CD4-positive, alpha-beta memory T cell (primary cell): ENCODE measurements around the gene AQP12A. TPM values are rescaled to one million over a fixed set of nuclear protein-coding genes. Genes with fewer than 3 reads are reported as not detected.
A peak's percentile ranks its signal among the peaks of the same experiment; 100 is the strongest.

Experiments used
- CTCF ChIA-PET: fragments of 350-600 bp; sonication (Branson Sonifier 250); formaldehyde crosslinking; loops from one replicate; lab custom pipeline; 2021; ENCODE audit warnings: inconsistent platforms; ENCODE audit not compliant: partially characterized antibody; lab: Charles Lee
- POLR2A ChIA-PET: fragments of 350-600 bp; sonication (Branson Sonifier 250); formaldehyde crosslinking; loops from one replicate; lab custom pipeline; 2021; ENCODE audit not compliant: partially characterized antibody; lab: Charles Lee
- DNase-seq, 5 donors: peaks; one replicate each; pipeline versions ENCODE4 v3.0.0 to v3.0.0-alpha.2; 2020 to 2022; ENCODE audit warnings: mixed read lengths in 1 of 5
- H3K27ac ChIP-seq: one replicate; pipeline ENCODE4 v1.7.0; 2013; ENCODE audit warnings: low read depth, low read length
- H3K27me3 ChIP-seq: 2 replicates; pipeline ENCODE4 v1.7.0; 2013; ENCODE audit warnings: mild to moderate bottlenecking, low read length, moderate library complexity; ENCODE audit not compliant: insufficient read depth
- H3K36me3 ChIP-seq: 2 replicates; pipeline ENCODE4 v1.7.0; 2013; ENCODE audit warnings: mild to moderate bottlenecking, low read length, moderate library complexity; ENCODE audit not compliant: insufficient read depth
- H3K4me1 ChIP-seq: 2 replicates; pipeline ENCODE4 v1.7.0; 2013; ENCODE audit warnings: mild to moderate bottlenecking, low read length, moderate library complexity; ENCODE audit not compliant: insufficient read depth
- H3K4me3 ChIP-seq, 2 donors: one replicate each; pipeline ENCODE4 v1.7.0; 2013; ENCODE audit warnings: low read length in 2 of 2, mild to moderate bottlenecking in 1 of 2
- H3K9me3 ChIP-seq, 2 donors: one replicate each; pipeline ENCODE4 v1.7.0; 2013; ENCODE audit warnings: low read length in 2 of 2, control low read depth in 1 of 2; ENCODE audit not compliant: control insufficient read depth in 1 of 2
- H3K27ac Mint-ChIP-seq, 7 donors: one replicate each; pipeline ENCODE4 v1.8.0; 2020 to 2021; ENCODE audit warnings: mixed read lengths in 7 of 7, mild to moderate bottlenecking in 6 of 7, inconsistent platforms in 3 of 7, moderate library complexity in 3 of 7
- H3K27me3 Mint-ChIP-seq, 2 donors: one replicate each; pipeline ENCODE4 v1.8.0; 2020 to 2021; ENCODE audit warnings: mixed read lengths in 2 of 2
- H3K36me3 Mint-ChIP-seq, 2 donors: one replicate each; pipeline ENCODE4 v1.8.0; 2020 to 2021; ENCODE audit warnings: mixed read lengths in 2 of 2, inconsistent platforms in 1 of 2, mild to moderate bottlenecking in 1 of 2
- H3K4me1 Mint-ChIP-seq, 4 donors: one replicate each; pipeline ENCODE4 v1.8.0; 2020 to 2021; ENCODE audit warnings: mixed read lengths in 4 of 4, mild to moderate bottlenecking in 1 of 4
- H3K4me3 Mint-ChIP-seq, 8 donors: one replicate each; pipeline ENCODE4 v1.8.0; 2020 to 2021; ENCODE audit warnings: mixed read lengths in 8 of 8, mild to moderate bottlenecking in 7 of 8, moderate library complexity in 6 of 8, inconsistent platforms in 3 of 8
- H3K9me3 Mint-ChIP-seq, 8 donors: one replicate each; pipeline ENCODE4 v1.8.0; 2020 to 2021; ENCODE audit warnings: mixed read lengths in 8 of 8, mild to moderate bottlenecking in 5 of 8, inconsistent platforms in 3 of 8, moderate library complexity in 1 of 8
- intact Hi-C: fragments of 100-400 bp; cut with micrococcal nuclease; formaldehyde crosslinking; loops from one replicate; pipeline ENCODE4 v1.15.1; 2023
- polyA plus RNA-seq, 2 donors: library from polyadenylated mRNA; unstranded; fragments of 300-500 nt; fragmentation: Illumina TruSeq; gene quantifications; one replicate each; pipeline ENCODE4 v1.2.3, GENCODE V29; 2021
- total RNA-seq, 2 experiments: library from RNA; stranded (reverse); gene quantifications; one replicate each; pipeline ENCODE4 v1.2.3, GENCODE V29; 2021

AQP12A gene
- total and polyA plus RNA-seq, 4 experiments from 2014 or later, result not detected

GRCh38 chr2:240732184-240732583 is 40.5 kb downstream of the AQP12A start:
- Mint-ChIP-seq H3K36me3 (no peaks in the 10 kb centered on the region), H3K9me3 (no peaks in the 10 kb centered on the region), H3K4me3 (no peak overlapping the region), H3K27ac (no peak overlapping the region), H3K4me1 (no peaks in the 10 kb centered on the region), H3K27me3 (no peaks in the 10 kb centered on the region)
- ChIA-PET CTCF (no interaction called here), POLR2A (interaction anchor here (0.6 to 1.3 kb wide), 2 partner anchors 167 to 168 kb away, joined by 3 read pairs; no protein-coding TSS in a partner anchor)
- Histone ChIP-seq H3K27me3 (no peaks in the 10 kb centered on the region), H3K36me3 (no peaks in the 10 kb centered on the region), H3K27ac (no peak overlapping the region), H3K9me3 (no peaks in the 10 kb centered on the region), H3K4me3 (no peak overlapping the region), H3K4me1 (no peaks in the 10 kb centered on the region)
- no peak for DNase-seq
- intact Hi-C loops, result no loop called here

GRCh38 chr2:240732911-240733622 is 41.4 kb downstream of the AQP12A start:
- no peaks in the 10 kb centered on the region for H3K4me1 ChIP-seq
- H3K27me3 Mint-ChIP-seq, result no peaks in the 10 kb centered on the region
- H3K4me3 Mint-ChIP-seq, result no peak overlapping the region
- intact Hi-C loops, result no loop called here
- no peaks in the 10 kb centered on the region for H3K9me3 ChIP-seq
- H3K27me3 ChIP-seq, result no peaks in the 10 kb centered on the region
- no peaks in the 10 kb centered on the region for H3K36me3 ChIP-seq
- H3K4me3 ChIP-seq, result no peak overlapping the region
- no peak overlapping the region for H3K27ac ChIP-seq
- CTCF ChIA-PET, result no interaction called here
- no peaks in the 10 kb centered on the region for H3K9me3 Mint-ChIP-seq
- H3K4me1 Mint-ChIP-seq, result no peaks in the 10 kb centered on the region
- no peak overlapping the region for H3K27ac Mint-ChIP-seq
- no peak for DNase-seq
- H3K36me3 Mint-ChIP-seq, result no peaks in the 10 kb centered on the region
- POLR2A ChIA-PET, result interaction anchor here (1.3 kb wide), 1 partner anchor 167 kb away, joined by 3 read pairs; no protein-coding TSS in a partner anchor

- H3K4me3 Mint-ChIP-seq, result no peak overlapping the region
- no peaks in the 10 kb centered on the region for H3K27me3 ChIP-seq
- peak in 2 of 5 donors; percentile 16 for DNase-seq
- H3K4me1 ChIP-seq, result no peaks in the 10 kb centered on the region
- no peak overlapping the region for H3K27ac ChIP-seq
- no peaks in the 10 kb centered on the region for H3K27me3 Mint-ChIP-seq
- no peak overlapping the region for H3K27ac Mint-ChIP-seq
- CTCF ChIA-PET, result no interaction called here
- H3K4me1 Mint-ChIP-seq, result peaks cover 0 to 1% (median 0%) of the 10 kb centered on the region in 4 donors
- no peaks in the 10 kb centered on the region for H3K36me3 ChIP-seq
- H3K9me3 Mint-ChIP-seq, result no peaks in the 10 kb centered on the region
- no peaks in the 10 kb centered on the region for H3K36me3 Mint-ChIP-seq
- POLR2A ChIA-PET, result no interaction called here
- no peaks in the 10 kb centered on the region for H3K9me3 ChIP-seq
- intact Hi-C loops, result no loop called here
- H3K4me3 ChIP-seq, result no peak overlapping the region
Measured at GRCh38 chr2:240733803-240734495, 42.3 kb downstream of the AQP12A start.

GRCh38 chr2:240734756-240735155 is 43.1 kb downstream of the AQP12A start:
- H3K27me3 Mint-ChIP-seq, result no peaks in the 10 kb centered on the region
- H3K4me3 Mint-ChIP-seq, result no peak overlapping the region
- Histone ChIP-seq H3K27ac (no peak overlapping the region), H3K4me1 (no peaks in the 10 kb centered on the region), H3K27me3 (no peaks in the 10 kb centered on the region), H3K9me3 (no peaks in the 10 kb centered on the region), H3K36me3 (no peaks in the 10 kb centered on the region), H3K4me3 (no peak overlapping the region)
- no peaks in the 10 kb centered on the region for H3K9me3 Mint-ChIP-seq
- intact Hi-C loops, result no loop called here
- POLR2A ChIA-PET, result no interaction called here
- no peaks in the 10 kb centered on the region for H3K36me3 Mint-ChIP-seq
- no peak for DNase-seq
- H3K4me1 Mint-ChIP-seq, result peaks cover 0 to 9% (median 4%) of the 10 kb centered on the region in 4 donors
- no peak overlapping the region for H3K27ac Mint-ChIP-seq
- CTCF ChIA-PET, result no interaction called here

GRCh38 chr2:240735476-240735875 is 43.8 kb downstream of the AQP12A start:
- H3K4me3 ChIP-seq, result no peak overlapping the region
- POLR2A ChIA-PET, result no interaction called here
- Mint-ChIP-seq H3K36me3 (no peaks in the 10 kb centered on the region), H3K4me3 (no peak overlapping the region), H3K9me3 (no peaks in the 10 kb centered on the region), H3K27ac (no peak overlapping the region), H3K27me3 (no peaks in the 10 kb centered on the region), H3K4me1 (peaks cover 0 to 12% (median 5%) of the 10 kb centered on the region in 4 donors)
- no peaks in the 10 kb centered on the region for H3K9me3 ChIP-seq
- H3K4me1 ChIP-seq, result no peaks in the 10 kb centered on the region
- H3K27me3 ChIP-seq, result no peaks in the 10 kb centered on the region
- intact Hi-C loops, result no loop called here
- H3K27ac ChIP-seq, result no peak overlapping the region
- DNase-seq, result no peak
- CTCF ChIA-PET, result no interaction called here
- H3K36me3 ChIP-seq, result no peaks in the 10 kb centered on the region

GRCh38 chr2:240736281-240737250 is 44.9 kb downstream of the AQP12A start:
- no peaks in the 10 kb centered on the region for H3K27me3 Mint-ChIP-seq
- Histone ChIP-seq H3K4me3 (no peak overlapping the region), H3K9me3 (no peaks in the 10 kb centered on the region), H3K4me1 (no peaks in the 10 kb centered on the region), H3K36me3 (no peaks in the 10 kb centered on the region), H3K27ac (no peak overlapping the region), H3K27me3 (no peaks in the 10 kb centered on the region)
- no peak for DNase-seq
- no peak overlapping the region for H3K4me3 Mint-ChIP-seq
- no peaks in the 10 kb centered on the region for H3K9me3 Mint-ChIP-seq
- intact Hi-C loops, result no loop called here
- no peak overlapping the region for H3K27ac Mint-ChIP-seq
- ChIA-PET CTCF (no interaction called here), POLR2A (no interaction called here)
- H3K36me3 Mint-ChIP-seq, result no peaks in the 10 kb centered on the region
- H3K4me1 Mint-ChIP-seq, result peaks cover 0 to 12% (median 5%) of the 10 kb centered on the region in 4 donors

- Histone ChIP-seq H3K9me3 (no peaks in the 10 kb centered on the region), H3K27me3 (no peaks in the 10 kb centered on the region), H3K4me3 (no peak overlapping the region), H3K27ac (no peak overlapping the region), H3K4me1 (no peaks in the 10 kb centered on the region), H3K36me3 (no peaks in the 10 kb centered on the region)
- intact Hi-C loops, result no loop called here
- Mint-ChIP-seq H3K27me3 (no peaks in the 10 kb centered on the region), H3K36me3 (no peaks in the 10 kb centered on the region), H3K4me3 (no peak overlapping the region), H3K9me3 (no peaks in the 10 kb centered on the region), H3K27ac (no peak overlapping the region), H3K4me1 (peaks cover 0 to 12% (median 5%) of the 10 kb centered on the region in 4 donors)
- no peak for DNase-seq
- CTCF ChIA-PET, result no interaction called here
- POLR2A ChIA-PET, result no interaction called here
Measured at GRCh38 chr2:240737512-240737911, 45.8 kb downstream of the AQP12A start.
